IMR-90 (cell line): ENCODE measurements around the gene SINHCAF.

Experiments
- RAD21 ChIP-seq: IDR thresholded peaks from 2 replicates; pipeline ENCODE4 v1.6.1; 2012; ENCODE audit warnings: low read length, improper control_type of control experiment
- SMC3 ChIP-seq: fragments of 150-350 bp; IDR thresholded peaks from 2 replicates; pipeline ENCODE4 v1.6.1; 2016; ENCODE audit warnings: low read depth, mild to moderate bottlenecking, antibody characterized with exemption, low read length, moderate library complexity
- TF ChIP-seq, protein P1 (sequence below): conservative IDR thresholded peaks from 2 replicates; pipeline ENCODE4 v1.5.1; 2012; ENCODE audit warnings: mild to moderate bottlenecking, low read depth, low read length, improper control_type of control experiment

DNA sequence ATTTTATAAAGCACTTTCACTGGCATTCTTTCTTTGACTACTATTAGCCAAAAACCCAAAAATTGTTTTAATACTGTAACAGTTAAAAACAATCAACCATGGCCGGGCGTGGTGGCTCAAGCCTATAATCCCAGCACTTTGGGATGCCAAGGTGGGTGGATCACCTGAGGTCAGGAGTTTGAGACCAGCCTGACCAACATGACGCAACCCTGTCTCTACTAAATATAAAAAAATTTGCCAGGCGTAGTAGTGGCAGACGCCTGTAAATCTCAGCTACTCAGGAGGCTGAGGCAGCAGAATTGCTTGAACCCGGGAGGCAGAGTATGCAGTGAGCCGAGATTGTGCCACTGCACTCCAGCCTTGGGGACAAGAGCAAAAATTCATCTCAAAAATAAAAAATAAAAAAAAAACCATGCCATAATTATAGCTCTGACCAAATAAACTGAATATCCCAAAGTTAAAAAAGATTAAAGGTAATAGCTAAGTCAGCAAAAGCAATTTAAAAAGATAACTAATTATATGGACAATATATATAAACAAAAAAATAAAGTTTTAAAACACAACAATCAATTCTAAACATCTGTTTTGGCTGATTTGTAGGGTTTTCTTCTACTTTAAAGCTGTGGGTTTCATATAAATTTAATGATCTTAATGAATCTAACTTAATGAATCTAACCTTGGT lies 10.0 kb downstream of the SINHCAF start:
- TF ChIP-seq, protein P1, sequence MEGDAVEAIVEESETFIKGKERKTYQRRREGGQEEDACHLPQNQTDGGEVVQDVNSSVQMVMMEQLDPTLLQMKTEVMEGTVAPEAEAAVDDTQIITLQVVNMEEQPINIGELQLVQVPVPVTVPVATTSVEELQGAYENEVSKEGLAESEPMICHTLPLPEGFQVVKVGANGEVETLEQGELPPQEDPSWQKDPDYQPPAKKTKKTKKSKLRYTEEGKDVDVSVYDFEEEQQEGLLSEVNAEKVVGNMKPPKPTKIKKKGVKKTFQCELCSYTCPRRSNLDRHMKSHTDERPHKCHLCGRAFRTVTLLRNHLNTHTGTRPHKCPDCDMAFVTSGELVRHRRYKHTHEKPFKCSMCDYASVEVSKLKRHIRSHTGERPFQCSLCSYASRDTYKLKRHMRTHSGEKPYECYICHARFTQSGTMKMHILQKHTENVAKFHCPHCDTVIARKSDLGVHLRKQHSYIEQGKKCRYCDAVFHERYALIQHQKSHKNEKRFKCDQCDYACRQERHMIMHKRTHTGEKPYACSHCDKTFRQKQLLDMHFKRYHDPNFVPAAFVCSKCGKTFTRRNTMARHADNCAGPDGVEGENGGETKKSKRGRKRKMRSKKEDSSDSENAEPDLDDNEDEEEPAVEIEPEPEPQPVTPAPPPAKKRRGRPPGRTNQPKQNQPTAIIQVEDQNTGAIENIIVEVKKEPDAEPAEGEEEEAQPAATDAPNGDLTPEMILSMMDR = no peak
- TF ChIP-seq RAD21 (no peak), SMC3 (no peak)
